Hepatocyte (in vitro differentiated cells): ENCODE data around the gene IMP3. TPM values are rescaled to one million over a fixed set of nuclear protein-coding genes. Genes with fewer than 3 reads are reported as not detected.
"Not testable (repeated sequence)": the region's sequence is repeated elsewhere in the genome, so short reads cannot be mapped to it uniquely, and the experiment has no call there.

Experiments
- DNase-seq: peaks from one replicate; pipeline ENCODE4 v3.0.0-alpha.2; 2016; ENCODE audit warnings: low spot score
- H2AFZ ChIP-seq: fragments of 200-600 bp; sonication (generic); 2 replicates; pipeline ENCODE4 v1.6.0; 2016; ENCODE audit warnings: antibody characterized with exemption, mild to moderate bottlenecking
- H3K27ac ChIP-seq: fragments of 200-600 bp; sonication (generic); 2 replicates; pipeline ENCODE4 v1.5.1; 2016; ENCODE audit warnings: mild to moderate bottlenecking
- H3K27me3 ChIP-seq: fragments of 200-600 bp; sonication (generic); 2 replicates; pipeline ENCODE4 v1.6.1; 2016
- H3K36me3 ChIP-seq: fragments of 200-600 bp; sonication (generic); replicated peaks from 2 replicates; pipeline ENCODE4 v1.5.1; 2016; ENCODE audit warnings: low read depth; ENCODE audit not compliant: insufficient read depth
- H3K4me1 ChIP-seq: fragments of 200-600 bp; sonication (generic); 2 replicates; pipeline ENCODE4 v1.5.1; 2016; ENCODE audit warnings: mild to moderate bottlenecking, moderate library complexity; ENCODE audit not compliant: insufficient read depth
- H3K4me2 ChIP-seq: fragments of 200-600 bp; sonication (generic); 2 replicates; pipeline ENCODE4 v1.6.0; 2016
- H3K4me3 ChIP-seq: fragments of 200-600 bp; sonication (generic); 2 replicates; pipeline ENCODE4 v1.5.1; 2016; ENCODE audit warnings: mild to moderate bottlenecking
- H3K79me2 ChIP-seq: fragments of 200-600 bp; sonication (generic); 2 replicates; pipeline ENCODE4 v1.6.0; 2017; ENCODE audit warnings: mild to moderate bottlenecking
- H3K9me2 ChIP-seq: fragments of 200-600 bp; sonication (generic); replicated peaks from 2 replicates; pipeline ENCODE4 v1.6.0; 2017; ENCODE audit warnings: mild to moderate bottlenecking; ENCODE audit not compliant: insufficient read depth
- H3K9me3 ChIP-seq: fragments of 200-600 bp; sonication (generic); 2 replicates; pipeline ENCODE4 v1.5.1; 2016; ENCODE audit warnings: low read depth, mild to moderate bottlenecking
- H4K20me1 ChIP-seq: fragments of 200-600 bp; sonication (generic); 2 replicates; pipeline ENCODE4 v1.6.0; 2016; ENCODE audit warnings: mild to moderate bottlenecking; ENCODE audit not compliant: insufficient read depth, poor library complexity, severe bottlenecking
- EZH2 ChIP-seq: fragments of 200-600 bp; sonication (generic); IDR thresholded peaks from 2 replicates; pipeline ENCODE4 v1.6.1; 2016; ENCODE audit warnings: antibody characterized with exemption, mild to moderate bottlenecking, borderline replicate concordance
- EZH2phosphoT487 ChIP-seq: fragments of 200-600 bp; sonication (generic); IDR thresholded peaks from one replicate; pipeline ENCODE4 v1.6.1; 2018; ENCODE audit warnings: antibody characterized with exemption, mild to moderate bottlenecking, low read depth, moderate library complexity; ENCODE audit not compliant: unreplicated experiment, severe bottlenecking
- WGBS: methylation state at CpG from one replicate; pipeline ENCODE4 v1.1.6; 2016; ENCODE audit warnings: low lambda C conversion rate; ENCODE audit errors: missing lambda C conversion rate; 5-methylcytosine and 5-hydroxymethylcytosine counted together
- polyA plus RNA-seq: library from polyadenylated mRNA; unstranded; fragments of >200 nt; fragmentation: Nextera tagmentation; extraction: Ambion mirVana; gene quantifications from 2 replicates; pipeline ENCODE4 v1.2.1, GENCODE V29; 2016
- total RNA-seq: library from RNA; depleted of rRNA; stranded (reverse); fragments of >200 nt; gene quantifications from 2 replicates; pipeline ENCODE4 v1.2.3, GENCODE V29; 2014
- TF ChIP-seq, protein P1 (sequence below): fragments of 200-600 bp; sonication (generic); IDR thresholded peaks from 2 replicates; pipeline ENCODE4 v1.5.1; 2016; ENCODE audit warnings: antibody characterized with exemption, mild to moderate bottlenecking; ENCODE audit not compliant: poor library complexity

The IMP3 gene
- total RNA-seq (142 and 155 TPM in 2 replicates), polyA plus RNA-seq (117 and 144 TPM in 2 replicates)

DNA sequence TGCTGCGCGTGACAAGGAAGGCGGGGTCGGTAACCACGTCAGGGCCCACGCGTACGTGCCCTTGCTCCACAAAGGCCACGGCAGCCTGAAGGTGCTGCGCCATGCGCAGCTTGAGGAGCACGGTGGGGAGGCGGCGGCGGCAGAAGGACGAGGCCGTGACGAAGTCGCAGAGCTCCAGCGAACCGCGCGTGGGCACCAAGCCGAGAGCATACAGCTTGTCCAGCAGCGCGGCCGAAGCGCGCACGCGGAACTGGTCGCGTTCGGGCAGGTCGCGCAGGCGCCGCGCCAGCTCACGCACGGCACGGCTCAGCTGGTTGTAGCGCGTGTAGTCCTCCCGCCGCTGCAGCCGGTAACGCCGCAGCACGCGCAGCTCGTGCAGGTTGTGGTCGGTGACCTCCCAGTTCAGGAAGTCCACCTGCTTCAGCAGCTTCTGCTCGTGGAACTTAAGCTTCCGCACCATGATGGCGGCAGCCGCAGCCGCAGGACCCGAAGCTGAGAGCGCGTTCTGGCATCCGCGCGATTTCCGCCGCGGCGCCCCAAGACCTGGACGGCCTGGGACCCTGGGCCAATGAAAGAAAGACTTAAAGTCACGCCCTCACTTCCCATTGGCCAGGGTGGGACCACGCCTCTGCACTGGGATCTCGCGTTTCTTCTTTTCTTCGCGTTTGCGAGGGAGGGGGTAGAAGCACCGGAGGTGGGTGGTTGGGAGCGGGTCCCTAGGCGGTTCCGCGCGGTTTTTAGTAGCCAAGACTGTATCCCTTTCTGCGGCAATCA lies at the start of gene IMP3:
Gene IMP3, minus strand, starts transcription at position 516 of the 774 bp plus-strand sequence. Its CDS starts 56 bp downstream, at position 460.
- peaks cover 6% of the 10 kb centered on the region for H4K20me1 ChIP-seq
- under 1% methylated on average over 83 of the region's 83 CpGs for WGBS
- H3K4me2 ChIP-seq: peak within 1 kb of the TSS; percentile 89
- no peaks in the 10 kb centered on the region for H3K9me3 ChIP-seq
- H3K79me2 ChIP-seq: peaks cover 39% of the 10 kb centered on the region
- no peaks in the 10 kb centered on the region for H3K36me3 ChIP-seq
- peak within 1 kb of the TSS; percentile 93 for H3K27ac ChIP-seq
- H3K27me3 ChIP-seq: no peaks in the 10 kb centered on the region
- H3K4me1 ChIP-seq: peaks cover 13% of the 10 kb centered on the region
- no peaks in the 10 kb centered on the region for H3K9me2 ChIP-seq
- H3K4me3 ChIP-seq: peak within 1 kb of the TSS; percentile 51
- peak within 1 kb of the TSS; percentile 60 for H2AFZ ChIP-seq
- DNase-seq: peak; percentile 98
- TF ChIP-seq, protein P1, sequence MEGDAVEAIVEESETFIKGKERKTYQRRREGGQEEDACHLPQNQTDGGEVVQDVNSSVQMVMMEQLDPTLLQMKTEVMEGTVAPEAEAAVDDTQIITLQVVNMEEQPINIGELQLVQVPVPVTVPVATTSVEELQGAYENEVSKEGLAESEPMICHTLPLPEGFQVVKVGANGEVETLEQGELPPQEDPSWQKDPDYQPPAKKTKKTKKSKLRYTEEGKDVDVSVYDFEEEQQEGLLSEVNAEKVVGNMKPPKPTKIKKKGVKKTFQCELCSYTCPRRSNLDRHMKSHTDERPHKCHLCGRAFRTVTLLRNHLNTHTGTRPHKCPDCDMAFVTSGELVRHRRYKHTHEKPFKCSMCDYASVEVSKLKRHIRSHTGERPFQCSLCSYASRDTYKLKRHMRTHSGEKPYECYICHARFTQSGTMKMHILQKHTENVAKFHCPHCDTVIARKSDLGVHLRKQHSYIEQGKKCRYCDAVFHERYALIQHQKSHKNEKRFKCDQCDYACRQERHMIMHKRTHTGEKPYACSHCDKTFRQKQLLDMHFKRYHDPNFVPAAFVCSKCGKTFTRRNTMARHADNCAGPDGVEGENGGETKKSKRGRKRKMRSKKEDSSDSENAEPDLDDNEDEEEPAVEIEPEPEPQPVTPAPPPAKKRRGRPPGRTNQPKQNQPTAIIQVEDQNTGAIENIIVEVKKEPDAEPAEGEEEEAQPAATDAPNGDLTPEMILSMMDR: no peak
- TF ChIP-seq EZH2 (no peak), EZH2phosphoT487 (no peak)

DNA sequence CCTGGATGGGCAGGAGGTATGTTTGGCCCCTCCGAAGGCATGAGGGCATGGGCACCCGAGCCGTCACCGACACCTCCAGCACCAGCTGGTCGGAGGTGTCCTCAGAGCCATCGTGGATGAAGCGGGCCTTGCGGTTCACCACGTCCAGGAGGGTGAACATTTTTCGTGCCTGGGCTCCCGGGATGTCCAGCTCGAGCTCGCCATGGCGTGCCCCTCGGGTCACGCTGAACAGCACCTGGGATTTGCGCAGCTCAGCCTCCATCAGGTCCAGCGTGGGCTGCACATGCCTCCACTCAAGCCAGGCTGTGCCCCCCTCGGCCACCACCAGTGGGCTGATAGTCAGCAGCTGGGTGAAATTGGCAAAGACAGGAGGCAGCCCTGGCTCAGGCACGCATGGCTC lies 49.4 kb upstream of the IMP3 start:
- not testable (repeated sequence) for DNase-seq, H3K79me2 ChIP-seq, H3K27me3 ChIP-seq, H2AFZ ChIP-seq, H3K36me3 ChIP-seq, H3K4me3 ChIP-seq, H3K9me3 ChIP-seq, H3K27ac ChIP-seq, H3K9me2 ChIP-seq, H3K4me1 ChIP-seq, H4K20me1 ChIP-seq, H3K4me2 ChIP-seq
- 94% methylated on average over 20 of the region's 20 CpGs for WGBS

DNA sequence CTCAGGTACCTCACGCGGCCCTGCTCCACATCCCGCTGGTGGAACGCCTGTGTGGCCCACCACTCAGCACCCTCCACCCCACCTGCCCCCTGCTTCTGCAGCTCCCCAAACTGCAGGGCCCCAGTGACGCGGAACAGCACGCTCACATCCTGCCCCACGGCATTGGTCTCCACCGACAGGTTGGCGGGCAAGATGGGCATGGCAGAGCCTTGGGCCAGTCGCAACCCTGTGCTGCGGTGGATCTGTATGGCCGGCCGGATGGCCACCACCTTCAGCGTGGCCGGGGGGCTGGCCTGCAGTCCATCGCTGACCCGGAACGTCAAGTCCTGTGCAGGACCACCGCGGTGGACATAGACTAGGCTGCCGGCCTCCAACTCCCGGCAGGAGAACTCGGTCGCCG lies 48.8 kb upstream of the IMP3 start:
- Histone ChIP-seq H3K4me1 (peaks cover 2% of the 10 kb centered on the region), H3K36me3 (no peaks in the 10 kb centered on the region), H4K20me1 (no peaks in the 10 kb centered on the region), H2AFZ (no peak overlapping the region), H3K4me2 (no peak overlapping the region), H3K27me3 (no peaks in the 10 kb centered on the region), H3K79me2 (no peaks in the 10 kb centered on the region), H3K9me2 (no peaks in the 10 kb centered on the region), H3K9me3 (no peaks in the 10 kb centered on the region), H3K27ac (no peak overlapping the region), H3K4me3 (no peak overlapping the region)
- DNase-seq: no peak
- no peak for TF ChIP-seq EZH2phosphoT487
- TF ChIP-seq, protein P1: no peak
- TF ChIP-seq EZH2: no peak
- 97% methylated on average over 23 of the region's 26 CpGs for WGBS

- Histone ChIP-seq H3K4me1 (peaks cover 4% of the 10 kb centered on the region), H3K79me2 (no peaks in the 10 kb centered on the region), H2AFZ (no peak overlapping the region), H4K20me1 (no peaks in the 10 kb centered on the region), H3K4me2 (no peak overlapping the region), H3K9me3 (no peaks in the 10 kb centered on the region), H3K27ac (no peak overlapping the region), H3K9me2 (no peaks in the 10 kb centered on the region), H3K36me3 (no peaks in the 10 kb centered on the region), H3K4me3 (no peak overlapping the region), H3K27me3 (no peaks in the 10 kb centered on the region)
- 99% methylated on average over 7 of the region's 7 CpGs for WGBS
- no peak for DNase-seq
- TF ChIP-seq, protein P1: no peak
- no peak for TF ChIP-seq EZH2
- TF ChIP-seq EZH2phosphoT487: no peak
Measured at GRCh38 chr15:75688278-75688557, 48.2 kb upstream of the IMP3 start.
